GM04503 (cell line): ENCODE results near the gene UQCRH.
A peak's percentile ranks its signal among the peaks of the same experiment; 100 is the strongest.

ENCODE experiments used
- DNase-seq: peaks from one replicate; pipeline ENCODE4 v3.0.0-alpha.2; 2012; ENCODE audit warnings: low read depth

Gene UQCRH

GRCh38 chr1:46303038-46303871, at the start of gene UQCRH, which contains the start of gene LRRC41:
TSS of gene UQCRH (plus strand) at chr1:46303698. CDS start at chr1:46303767, 69 bp downstream.
TSS of gene LRRC41 (minus strand) at chr1:46303616. CDS start at chr1:46303322, 294 bp downstream.
- peak; percentile 82 for DNase-seq

- no peak for DNase-seq
Measured at GRCh38 chr1:46254668-46255067, 48.8 kb upstream of the UQCRH start.

- no peak for DNase-seq
Measured at GRCh38 chr1:46256523-46256922, 47.0 kb upstream of the UQCRH start.

GRCh38 chr1:46262508-46262907, 41.0 kb upstream of the UQCRH start:
- no peak for DNase-seq

GRCh38 chr1:46263146-46263545, 40.4 kb upstream of the UQCRH start:
- DNase-seq = no peak

- DNase-seq = no peak
Measured at GRCh38 chr1:46268578-46268977, 34.9 kb upstream of the UQCRH start.

- no peak for DNase-seq
Measured at GRCh38 chr1:46274225-46275029, 29.1 kb upstream of the UQCRH start.

GRCh38 chr1:46275030-46275337, 28.5 kb upstream of the UQCRH start:
- no peak for DNase-seq

- no peak for DNase-seq
Measured at GRCh38 chr1:46277658-46278373, 25.7 kb upstream of the UQCRH start.

GRCh38 chr1:46278807-46279206, 24.7 kb upstream of the UQCRH start:
- no peak for DNase-seq

- DNase-seq = no peak
Measured at GRCh38 chr1:46280092-46280491, 23.4 kb upstream of the UQCRH start.

- no peak for DNase-seq
Measured at GRCh38 chr1:46281021-46281420, 22.5 kb upstream of the UQCRH start.

GRCh38 chr1:46284058-46284457, 19.4 kb upstream of the UQCRH start:
- DNase-seq = no peak

GRCh38 chr1:46284597-46285564, 18.6 kb upstream of the UQCRH start:
- DNase-seq = no peak

- no peak for DNase-seq
Measured at GRCh38 chr1:46285730-46286477, 17.6 kb upstream of the UQCRH start.

GRCh38 chr1:46288485-46289133, 14.9 kb upstream of the UQCRH start:
- peak; percentile 76 for DNase-seq

GRCh38 chr1:46289134-46289494, 14.4 kb upstream of the UQCRH start:
- DNase-seq = no peak

- DNase-seq = no peak
Measured at GRCh38 chr1:46289976-46290375, 13.5 kb upstream of the UQCRH start.

- DNase-seq = no peak
Measured at GRCh38 chr1:46295306-46295705, 8.2 kb upstream of the UQCRH start.

GRCh38 chr1:46298387-46298786, 5.1 kb upstream of the UQCRH start:
- DNase-seq = no peak
